Thoracic aorta (tissue), 2 donors: ENCODE results near the gene IL36B. TPM values are rescaled to one million over a fixed set of nuclear protein-coding genes. Genes with fewer than 3 reads are reported as not detected.

Experiments
- ATAC-seq: fragments of 150-250 bp; one replicate; pipeline ENCODE4 v1.8.0; 2017; ENCODE audit warnings: low read depth; ENCODE audit not compliant: insufficient number of reproducible peaks, low FRiP score
- DNase-seq: peaks from one replicate; pipeline ENCODE4 v3.0.0-alpha.2; 2020; ENCODE audit warnings: low spot score
- H3K27ac ChIP-seq, 2 donors: fragments of 200-600 bp; sonication (generic); 1 replicate in 1 of 2; 2 replicates in 1 of 2; pipeline ENCODE4 v1.5.1; 2016; ENCODE audit warnings: mild to moderate bottlenecking in 2 of 2, moderate library complexity in 2 of 2
- H3K27me3 ChIP-seq: fragments of 200-600 bp; sonication (generic); replicated peaks from 2 replicates; pipeline ENCODE4 v1.6.0; 2016; ENCODE audit warnings: mild to moderate bottlenecking; ENCODE audit not compliant: insufficient read depth
- H3K36me3 ChIP-seq: fragments of 200-600 bp; sonication (generic); one replicate; pipeline ENCODE4 v1.5.1; 2016
- H3K4me1 ChIP-seq, 2 donors: fragments of 200-600 bp; sonication (generic); 1 replicate in 1 of 2; 2 replicates in 1 of 2; pipeline versions ENCODE4 v1.5.1 to v1.6.0; 2016; ENCODE audit warnings: low read depth in 2 of 2, mild to moderate bottlenecking in 1 of 2; ENCODE audit not compliant: control insufficient read depth in 1 of 2
- H3K4me3 ChIP-seq: fragments of 200-600 bp; sonication (generic); 2 replicates; pipeline ENCODE4 v1.5.1; 2016; ENCODE audit warnings: mild to moderate bottlenecking
- H3K9me3 ChIP-seq: fragments of 200-600 bp; sonication (generic); 2 replicates; pipeline ENCODE4 v1.5.1; 2016
- total RNA-seq, 2 donors: library from RNA; depleted of rRNA; stranded (reverse); fragments of >200 nt; gene quantifications; one replicate each; pipeline versions ENCODE4 v1.1.0 to v1.2.3, GENCODE V29; 2016
- TF ChIP-seq, protein P1 (sequence below): fragments of 200-600 bp; sonication (generic); IDR thresholded peaks from one replicate; pipeline ENCODE4 v1.5.1; 2019; ENCODE audit warnings: antibody characterized with exemption

Gene IL36B
- total RNA-seq, 2 donors from 2014 or later: not detected

- no peaks in the 10 kb centered on the region for H3K4me1 ChIP-seq
- H3K4me3 ChIP-seq: no peak overlapping the region
- H3K36me3 ChIP-seq: no peaks in the 10 kb centered on the region
- no peak overlapping the region for H3K27ac ChIP-seq
- no peak for DNase-seq
- no peak for ATAC-seq
- no peaks in the 10 kb centered on the region for H3K27me3 ChIP-seq
- no peaks in the 10 kb centered on the region for H3K9me3 ChIP-seq
- TF ChIP-seq, protein P1, sequence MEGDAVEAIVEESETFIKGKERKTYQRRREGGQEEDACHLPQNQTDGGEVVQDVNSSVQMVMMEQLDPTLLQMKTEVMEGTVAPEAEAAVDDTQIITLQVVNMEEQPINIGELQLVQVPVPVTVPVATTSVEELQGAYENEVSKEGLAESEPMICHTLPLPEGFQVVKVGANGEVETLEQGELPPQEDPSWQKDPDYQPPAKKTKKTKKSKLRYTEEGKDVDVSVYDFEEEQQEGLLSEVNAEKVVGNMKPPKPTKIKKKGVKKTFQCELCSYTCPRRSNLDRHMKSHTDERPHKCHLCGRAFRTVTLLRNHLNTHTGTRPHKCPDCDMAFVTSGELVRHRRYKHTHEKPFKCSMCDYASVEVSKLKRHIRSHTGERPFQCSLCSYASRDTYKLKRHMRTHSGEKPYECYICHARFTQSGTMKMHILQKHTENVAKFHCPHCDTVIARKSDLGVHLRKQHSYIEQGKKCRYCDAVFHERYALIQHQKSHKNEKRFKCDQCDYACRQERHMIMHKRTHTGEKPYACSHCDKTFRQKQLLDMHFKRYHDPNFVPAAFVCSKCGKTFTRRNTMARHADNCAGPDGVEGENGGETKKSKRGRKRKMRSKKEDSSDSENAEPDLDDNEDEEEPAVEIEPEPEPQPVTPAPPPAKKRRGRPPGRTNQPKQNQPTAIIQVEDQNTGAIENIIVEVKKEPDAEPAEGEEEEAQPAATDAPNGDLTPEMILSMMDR: no peak
Observed at GRCh38 chr2:113061896-113062770, 9.5 kb upstream of the IL36B start.

DNA sequence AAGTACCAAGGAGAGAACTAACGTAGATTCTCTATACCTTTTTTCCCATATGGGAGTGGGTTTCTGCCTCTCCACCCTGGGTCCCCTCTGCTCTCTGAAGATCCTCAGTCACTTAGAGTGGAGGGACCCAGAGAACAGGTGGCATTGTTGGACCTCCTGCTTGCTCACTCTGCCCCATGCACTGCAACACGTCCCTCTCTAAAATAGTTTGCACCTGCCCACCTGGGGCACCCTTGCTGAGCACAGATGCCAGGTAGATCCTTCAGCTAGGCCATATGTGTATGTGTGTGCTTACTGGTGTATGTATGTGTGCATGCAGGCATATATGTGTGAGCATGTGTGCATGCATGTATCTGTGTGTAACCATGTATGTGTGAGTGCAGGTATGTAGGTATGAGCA, 8.6 kb upstream of the IL36B start:
- TF ChIP-seq, protein P1: no peak
- DNase-seq: no peak
- Histone ChIP-seq H3K4me3 (no peak overlapping the region), H3K27me3 (no peaks in the 10 kb centered on the region), H3K27ac (no peak overlapping the region), H3K9me3 (no peaks in the 10 kb centered on the region), H3K36me3 (no peaks in the 10 kb centered on the region), H3K4me1 (no peaks in the 10 kb centered on the region)
- ATAC-seq: no peak

DNA sequence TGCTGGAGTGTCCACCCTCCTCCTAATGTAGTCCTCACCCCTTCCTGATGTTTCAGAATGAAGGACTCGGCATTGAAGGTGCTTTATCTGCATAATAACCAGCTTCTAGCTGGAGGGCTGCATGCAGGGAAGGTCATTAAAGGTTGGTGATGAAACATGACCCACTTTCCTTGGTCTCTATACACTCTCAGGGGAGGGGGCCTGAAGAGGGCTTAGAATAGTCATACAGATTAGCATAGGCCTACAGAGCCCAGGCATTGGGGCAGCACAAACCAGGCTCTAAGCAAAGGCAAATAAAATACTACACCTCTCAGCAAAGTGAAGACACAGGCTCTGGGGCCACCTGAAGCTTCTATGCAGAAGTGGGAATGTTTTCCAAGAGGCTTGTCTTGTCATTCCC, 8.1 kb upstream of the IL36B start:
- no peaks in the 10 kb centered on the region for H3K9me3 ChIP-seq
- TF ChIP-seq, protein P1: no peak
- DNase-seq (no peak), ATAC-seq (no peak)
- no peaks in the 10 kb centered on the region for H3K4me1 ChIP-seq
- H3K27me3 ChIP-seq: no peaks in the 10 kb centered on the region
- no peak overlapping the region for H3K4me3 ChIP-seq
- H3K27ac ChIP-seq: no peak overlapping the region
- H3K36me3 ChIP-seq: no peaks in the 10 kb centered on the region

DNA sequence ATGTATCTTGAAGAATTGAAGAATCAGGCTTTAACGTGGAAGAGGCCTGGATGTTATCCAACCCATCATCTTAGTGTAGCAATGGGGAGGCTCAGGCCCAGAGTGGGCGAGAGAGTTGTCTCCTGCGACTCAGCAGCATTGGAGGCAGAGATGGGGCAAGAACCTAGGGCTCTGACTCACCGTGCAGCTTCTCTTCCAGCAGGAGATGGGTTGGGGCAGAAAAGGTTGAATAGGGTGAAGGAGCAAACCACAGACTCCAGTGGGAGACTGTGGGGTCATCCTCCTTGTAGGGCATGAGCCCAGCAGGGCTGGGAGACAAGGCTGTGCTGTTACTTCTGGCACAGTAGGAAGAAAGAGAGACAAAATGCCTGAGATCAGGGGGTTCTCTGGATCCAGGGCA, 7.7 kb upstream of the IL36B start:
- Histone ChIP-seq H3K9me3 (no peaks in the 10 kb centered on the region), H3K4me3 (no peak overlapping the region), H3K27me3 (no peaks in the 10 kb centered on the region), H3K27ac (no peak overlapping the region), H3K4me1 (no peaks in the 10 kb centered on the region), H3K36me3 (no peaks in the 10 kb centered on the region)
- TF ChIP-seq, protein P1: no peak
- no peak for DNase-seq
- ATAC-seq: no peak

- H3K4me3 ChIP-seq: no peak within 1 kb of the TSS
- TF ChIP-seq, protein P1: no peak
- ATAC-seq: no peak
Observed at GRCh38 chr2:113058998-113059960, 6.6 kb upstream of the IL36B start, which contains the start of gene IL36RN. IL36RN (plus strand) TSS chr2:113059198; CDS start chr2:113059439, 241 bp downstream.

More at GRCh38 chr2:113058998-113059960, 6.6 kb upstream of the IL36B start, which contains the start of gene IL36RN:
- H3K27me3 ChIP-seq: no peaks in the 10 kb centered on the region
- no peaks in the 10 kb centered on the region for H3K36me3 ChIP-seq
- DNase-seq: no peak
- no peak within 1 kb of the TSS for H3K27ac ChIP-seq
- no peaks in the 10 kb centered on the region for H3K9me3 ChIP-seq
- no peaks in the 10 kb centered on the region for H3K4me1 ChIP-seq
